Colonic mucosa (tissue), 4 donors: ENCODE measurements around the gene FAM89B. TPM values are rescaled to one million over a fixed set of nuclear protein-coding genes. Genes with fewer than 3 reads are reported as not detected.
A peak's percentile ranks its signal among the peaks of the same experiment; 100 is the strongest.

Experiments used
- DNase-seq: peaks from one replicate; pipeline ENCODE4 v3.0.0-alpha.2; 2020
- H3K27ac ChIP-seq: fragments of 200-600 bp; one replicate; pipeline ENCODE4 v1.8.0; 2021
- H3K27me3 ChIP-seq: fragments of 200-600 bp; one replicate; pipeline ENCODE4 v1.8.0; 2021
- H3K36me3 ChIP-seq: fragments of 200-600 bp; one replicate; pipeline ENCODE4 v1.8.0; 2021
- H3K4me1 ChIP-seq: fragments of 200-600 bp; one replicate; pipeline ENCODE4 v1.8.0; 2021; ENCODE audit warnings: mild to moderate bottlenecking
- H3K4me3 ChIP-seq: fragments of 200-600 bp; one replicate; pipeline ENCODE4 v1.8.0; 2021
- H3K9ac ChIP-seq, 2 donors: one replicate each; pipeline ENCODE4 v1.7.0; 2013; ENCODE audit warnings: control low read depth in 2 of 2, low read depth in 2 of 2, low read length in 2 of 2
- H3K9me3 ChIP-seq: fragments of 200-600 bp; one replicate; pipeline ENCODE4 v1.8.0; 2021
- intact Hi-C: fragments of 100-400 bp; cut with DNase I; formaldehyde crosslinking; loops from one replicate; pipeline ENCODE4 v1.14.1; 2022
- total RNA-seq, 2 donors: library from RNA; stranded (reverse); fragmentation: NEBNext Ultra II Directional in 1 of 2; extraction: Animal tissue kit (Norgen Biotek cat#: 25700) in 1 of 2; gene quantifications; one replicate each; pipeline ENCODE4 v1.2.1, GENCODE V29; 2021
- TF ChIP-seq, protein P1 (sequence below): fragments of 200-600 bp; IDR thresholded peaks from one replicate; pipeline ENCODE4 v1.8.0; 2022; ENCODE audit warnings: antibody characterized with exemption, mild to moderate bottlenecking
- donor health status: healthy.
- donor health status: DM: no; HTN: no; CAD: no.
- donor health status: DM: no; HTN: no; CAD: no.

Gene FAM89B
- total RNA-seq, 2 donors from 2014 or later = 27.4 to 32.2 TPM

DNA sequence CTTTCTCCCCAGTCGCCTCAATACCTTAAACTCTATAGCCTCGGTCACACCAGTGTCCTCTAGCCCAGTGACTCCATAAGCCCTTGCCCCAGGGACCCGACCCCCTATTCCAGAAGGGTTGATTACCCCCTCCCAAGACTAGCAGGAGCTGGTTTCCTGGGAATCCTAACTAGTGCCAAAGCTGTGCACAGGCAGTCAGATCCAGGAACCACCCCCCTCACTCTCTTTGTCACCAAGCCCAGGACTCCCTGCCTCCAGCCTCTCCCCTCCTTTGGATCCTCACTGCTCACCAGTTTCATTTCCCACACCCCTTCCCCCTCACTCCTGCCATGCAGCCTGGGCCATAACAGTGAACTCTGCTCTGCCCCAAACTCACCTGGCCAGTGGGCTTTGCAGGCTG is 23.9 kb upstream of the FAM89B start:
- intact Hi-C loops = no loop called here
- no peak for DNase-seq
- TF ChIP-seq, protein P1, sequence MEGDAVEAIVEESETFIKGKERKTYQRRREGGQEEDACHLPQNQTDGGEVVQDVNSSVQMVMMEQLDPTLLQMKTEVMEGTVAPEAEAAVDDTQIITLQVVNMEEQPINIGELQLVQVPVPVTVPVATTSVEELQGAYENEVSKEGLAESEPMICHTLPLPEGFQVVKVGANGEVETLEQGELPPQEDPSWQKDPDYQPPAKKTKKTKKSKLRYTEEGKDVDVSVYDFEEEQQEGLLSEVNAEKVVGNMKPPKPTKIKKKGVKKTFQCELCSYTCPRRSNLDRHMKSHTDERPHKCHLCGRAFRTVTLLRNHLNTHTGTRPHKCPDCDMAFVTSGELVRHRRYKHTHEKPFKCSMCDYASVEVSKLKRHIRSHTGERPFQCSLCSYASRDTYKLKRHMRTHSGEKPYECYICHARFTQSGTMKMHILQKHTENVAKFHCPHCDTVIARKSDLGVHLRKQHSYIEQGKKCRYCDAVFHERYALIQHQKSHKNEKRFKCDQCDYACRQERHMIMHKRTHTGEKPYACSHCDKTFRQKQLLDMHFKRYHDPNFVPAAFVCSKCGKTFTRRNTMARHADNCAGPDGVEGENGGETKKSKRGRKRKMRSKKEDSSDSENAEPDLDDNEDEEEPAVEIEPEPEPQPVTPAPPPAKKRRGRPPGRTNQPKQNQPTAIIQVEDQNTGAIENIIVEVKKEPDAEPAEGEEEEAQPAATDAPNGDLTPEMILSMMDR = no peak
- Histone ChIP-seq H3K36me3 (no peaks in the 10 kb centered on the region), H3K4me3 (no peak overlapping the region), H3K9ac (no peak overlapping the region), H3K27ac (no peak overlapping the region), H3K27me3 (no peaks in the 10 kb centered on the region), H3K4me1 (peaks cover 7% of the 10 kb centered on the region), H3K9me3 (no peaks in the 10 kb centered on the region)

DNA sequence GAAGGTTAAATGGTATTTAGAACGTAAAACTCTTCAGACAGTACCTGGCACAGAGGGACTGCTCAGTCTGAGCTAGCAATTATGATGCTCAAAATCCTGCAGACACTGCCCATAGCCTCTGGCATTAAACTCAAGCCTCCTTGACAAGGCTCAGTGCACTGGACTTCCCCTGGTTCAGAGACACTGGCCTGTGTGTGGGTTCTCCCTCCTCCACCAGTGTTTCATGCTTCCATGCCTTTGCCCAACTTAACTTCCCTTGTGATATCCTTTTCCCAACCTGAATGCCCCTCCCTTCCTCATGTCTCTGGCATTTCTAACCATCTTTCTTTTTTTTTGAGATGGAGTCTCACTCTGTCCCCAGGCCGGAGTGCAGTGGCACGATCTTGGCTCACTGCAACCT is 23.2 kb upstream of the FAM89B start:
- H3K9me3 ChIP-seq = no peaks in the 10 kb centered on the region
- no peaks in the 10 kb centered on the region for H3K27me3 ChIP-seq
- peaks cover 7% of the 10 kb centered on the region for H3K4me1 ChIP-seq
- no peak overlapping the region for H3K9ac ChIP-seq
- H3K36me3 ChIP-seq = no peaks in the 10 kb centered on the region
- H3K27ac ChIP-seq = no peak overlapping the region
- intact Hi-C loops = no loop called here
- TF ChIP-seq, protein P1 = no peak
- no peak for DNase-seq
- H3K4me3 ChIP-seq = no peak overlapping the region

DNA sequence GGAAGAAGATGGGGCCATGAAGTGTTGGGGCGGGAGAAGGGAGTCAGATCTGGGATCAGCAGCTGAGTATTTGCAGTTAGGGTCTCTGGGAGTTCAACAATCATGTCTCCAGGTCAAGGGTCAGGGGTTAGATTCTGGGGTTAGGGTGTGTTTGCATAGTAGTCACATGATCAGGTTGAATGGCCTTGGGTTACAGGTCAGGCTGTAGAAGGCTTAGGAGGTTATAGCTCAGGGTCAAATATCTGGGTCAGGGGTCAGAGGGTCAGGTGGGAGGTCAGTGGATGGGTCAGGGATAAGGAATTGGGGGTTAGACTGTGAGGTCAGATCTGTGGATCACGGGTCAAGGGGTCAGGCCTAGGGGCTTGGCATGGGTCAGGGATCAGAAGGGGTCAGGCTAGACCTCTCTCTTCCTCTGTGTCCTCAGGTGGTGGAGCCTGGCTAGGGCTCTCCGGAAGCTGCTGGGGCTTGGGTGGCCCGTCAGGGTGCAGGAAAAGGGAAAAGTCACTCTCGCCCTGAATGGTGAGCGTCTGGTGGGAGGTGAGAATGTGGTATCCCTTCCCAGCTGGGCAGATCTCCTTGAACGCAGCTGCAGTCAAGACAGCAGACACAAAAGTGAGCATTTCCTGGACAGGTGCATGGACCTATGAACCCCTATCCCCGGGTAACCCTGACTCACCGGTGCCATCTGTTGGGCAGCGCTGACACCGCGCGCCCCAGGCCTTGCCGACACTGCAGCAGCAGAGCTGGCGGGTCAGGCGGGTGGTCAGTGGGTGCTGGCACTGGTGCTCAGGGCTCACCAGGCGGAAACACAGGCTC is 20.6 kb upstream of the FAM89B start:
- TF ChIP-seq, protein P1 = peak; percentile 71
- intact Hi-C loops = no loop called here
- DNase-seq = peak; percentile 91
- peaks cover 19% of the 10 kb centered on the region for H3K4me1 ChIP-seq
- H3K4me3 ChIP-seq = peak overlapping the region; percentile 20
- H3K36me3 ChIP-seq = no peaks in the 10 kb centered on the region
- H3K9ac ChIP-seq = peak overlapping the region; percentile 38 to 79
- no peaks in the 10 kb centered on the region for H3K9me3 ChIP-seq
- H3K27me3 ChIP-seq = no peaks in the 10 kb centered on the region
- H3K27ac ChIP-seq = peak overlapping the region; percentile 86

DNA sequence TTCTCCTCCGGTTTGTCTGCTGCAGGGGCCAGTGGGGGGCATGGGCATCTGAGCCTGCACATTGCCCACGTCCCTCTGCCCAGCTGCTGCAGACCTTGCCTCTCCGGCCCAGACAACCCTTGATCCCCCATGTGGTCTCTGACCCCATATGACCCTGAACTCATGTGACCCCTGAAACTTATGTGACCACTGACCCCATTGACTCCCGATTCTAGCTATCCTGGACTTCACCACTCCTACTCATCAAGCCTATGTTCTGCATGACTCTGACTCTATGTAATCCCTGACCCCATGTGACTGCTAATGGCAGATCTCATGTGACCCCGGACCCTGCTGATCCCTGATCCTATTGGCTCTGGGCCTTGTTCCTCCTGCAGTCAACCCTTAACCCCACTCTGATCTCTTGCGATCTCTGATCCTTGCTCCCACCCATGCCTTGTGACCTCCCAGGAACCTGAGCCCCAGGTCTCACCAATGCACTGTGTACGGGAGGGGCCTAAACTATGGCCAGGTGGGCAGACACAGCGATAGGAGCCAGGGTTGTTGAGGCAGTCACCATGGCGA is 19.9 kb upstream of the FAM89B start:
- no peak for DNase-seq

DNA sequence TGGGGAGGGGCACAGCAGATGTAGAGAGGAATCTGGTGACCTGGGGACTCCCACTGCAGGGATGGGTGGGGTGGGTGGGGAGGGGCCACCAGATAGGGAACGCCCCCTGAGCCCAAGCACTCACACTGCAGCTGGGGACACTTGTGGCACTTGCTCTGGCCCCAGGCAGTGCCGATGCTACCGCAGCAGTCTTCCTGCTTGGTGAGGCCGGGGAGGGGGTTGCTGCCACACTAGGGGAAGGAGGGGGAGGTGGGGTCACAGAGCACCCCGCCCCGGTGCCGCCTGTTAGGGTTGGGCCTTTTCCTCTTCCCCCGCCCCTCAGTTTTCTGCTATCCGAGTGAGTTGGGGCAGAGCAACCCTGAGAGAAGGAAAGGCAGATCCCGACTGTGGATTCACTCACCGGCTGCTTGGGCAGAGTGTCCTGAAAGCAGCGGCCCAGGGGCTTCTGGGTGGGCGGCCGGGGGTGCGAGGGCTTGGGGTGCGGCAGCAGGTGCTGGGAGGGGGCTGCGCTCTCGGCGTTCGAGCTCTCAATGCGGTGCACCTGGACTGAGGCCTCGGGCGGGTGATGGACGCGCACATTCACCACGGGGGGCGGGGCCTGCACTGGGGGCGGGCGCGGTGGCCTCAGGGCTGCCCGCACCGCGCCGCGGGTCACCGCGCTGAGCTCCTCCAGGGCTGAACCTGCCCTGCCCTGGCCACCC is 18.9 kb upstream of the FAM89B start:
- Histone ChIP-seq H3K27me3 (no peaks in the 10 kb centered on the region), H3K9ac (peak overlapping the region in 1 of 2 donors; percentile 34), H3K4me1 (peaks cover 23% of the 10 kb centered on the region), H3K9me3 (no peaks in the 10 kb centered on the region), H3K36me3 (no peaks in the 10 kb centered on the region), H3K27ac (no peak overlapping the region), H3K4me3 (no peak overlapping the region)
- intact Hi-C loops = no loop called here
- peak; percentile 52 for DNase-seq
- TF ChIP-seq, protein P1 = no peak

More for the DNA sequence above, 19.9 kb upstream of the FAM89B start:
- Histone ChIP-seq H3K9me3 (no peaks in the 10 kb centered on the region), H3K27me3 (no peaks in the 10 kb centered on the region), H3K36me3 (no peaks in the 10 kb centered on the region), H3K4me1 (peaks cover 22% of the 10 kb centered on the region), H3K27ac (no peak overlapping the region), H3K9ac (peak overlapping the region in 1 of 2 donors; percentile 23), H3K4me3 (no peak overlapping the region)
- TF ChIP-seq, protein P1 = peak; percentile 18
- intact Hi-C loops = no loop called here
